SU-DHL-6 (cell line): ENCODE results near the gene IL12RB2.

Source experiments
- CTCF ChIP-seq: fragments of 200-600 bp; sonication (generic); IDR thresholded peaks from one replicate; pipeline ENCODE4 v1.5.1; 2017; ENCODE audit warnings: antibody characterized with exemption, mild to moderate bottlenecking, low read length, moderate library complexity; ENCODE audit not compliant: insufficient read depth, poor library complexity, severe bottlenecking
- EZH2phosphoT487 ChIP-seq: fragments of 200-600 bp; sonication (generic), shearing (Covaris generic); conservative IDR thresholded peaks from 2 replicates; pipeline ENCODE4 v1.6.1; 2018; ENCODE audit warnings: mild to moderate bottlenecking, antibody characterized with exemption, low read length, moderate library complexity, mixed read lengths

DNA sequence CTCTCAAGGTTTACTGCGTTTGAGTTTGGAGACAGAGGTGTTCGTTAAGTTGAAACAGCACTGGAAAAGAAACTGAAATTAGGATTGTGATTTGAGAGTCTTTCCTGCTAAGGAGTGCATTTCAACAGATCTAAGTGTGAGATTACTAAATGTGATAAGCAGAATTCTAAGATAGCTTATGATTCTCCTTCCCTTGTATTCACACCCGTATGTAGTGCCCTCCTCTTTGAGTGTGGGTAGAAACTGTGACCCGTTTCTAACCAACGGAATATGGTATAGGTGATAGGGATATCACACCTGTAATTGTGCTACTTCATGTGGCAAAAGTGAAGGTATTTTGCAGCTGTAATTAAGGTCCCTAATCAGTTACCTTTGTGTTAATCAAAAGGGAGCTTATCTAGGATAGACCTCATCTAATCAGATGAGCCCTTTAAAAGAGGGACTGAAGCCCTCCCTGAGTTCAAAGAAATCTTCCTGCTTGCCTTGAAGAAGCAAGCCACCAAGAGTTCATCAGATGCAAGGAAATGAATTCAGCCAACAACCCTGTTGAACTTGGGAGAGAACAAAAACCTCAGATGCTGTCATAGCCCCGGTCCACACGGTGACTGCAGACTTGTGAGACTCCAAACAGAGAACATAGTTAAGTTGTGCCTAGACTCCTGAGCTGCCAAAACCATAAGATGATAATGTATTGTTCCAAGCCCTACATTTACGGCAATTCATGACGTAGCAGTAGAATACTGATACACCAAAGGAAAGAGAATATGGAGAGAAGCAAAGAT, 12.6 kb upstream of the IL12RB2 start:
- TF ChIP-seq CTCF (no peak), EZH2phosphoT487 (no peak)
